Tibial nerve (tissue), 4 donors: ENCODE measurements around the gene EYS.

Source experiments
- EP300 ChIP-seq, 2 donors: sonication (generic); formaldehyde crosslinking; IDR thresholded peaks; one replicate each; pipeline ENCODE4 v1.6.1; 2017; ENCODE audit warnings: antibody characterized with exemption in 2 of 2, mild to moderate bottlenecking in 1 of 2
- TF ChIP-seq, protein P1 (sequence below), 5 experiments: fragments of 200-600 bp in 3 of 5; fragments of 450-650 bp in 2 of 5; sonication (generic) in 3 of 5; IDR thresholded peaks; one replicate each; pipeline ENCODE4 v1.5.1; 2016 to 2019; ENCODE audit warnings: antibody characterized with exemption in 5 of 5, mild to moderate bottlenecking in 3 of 5, moderate library complexity in 2 of 5

GRCh38 chr6:65126667-65127066 is 580.4 kb downstream of the EYS start:
- no peak for TF ChIP-seq EP300 (IDR thresholded peaks at IDR 0.05)
- TF ChIP-seq, protein P1, sequence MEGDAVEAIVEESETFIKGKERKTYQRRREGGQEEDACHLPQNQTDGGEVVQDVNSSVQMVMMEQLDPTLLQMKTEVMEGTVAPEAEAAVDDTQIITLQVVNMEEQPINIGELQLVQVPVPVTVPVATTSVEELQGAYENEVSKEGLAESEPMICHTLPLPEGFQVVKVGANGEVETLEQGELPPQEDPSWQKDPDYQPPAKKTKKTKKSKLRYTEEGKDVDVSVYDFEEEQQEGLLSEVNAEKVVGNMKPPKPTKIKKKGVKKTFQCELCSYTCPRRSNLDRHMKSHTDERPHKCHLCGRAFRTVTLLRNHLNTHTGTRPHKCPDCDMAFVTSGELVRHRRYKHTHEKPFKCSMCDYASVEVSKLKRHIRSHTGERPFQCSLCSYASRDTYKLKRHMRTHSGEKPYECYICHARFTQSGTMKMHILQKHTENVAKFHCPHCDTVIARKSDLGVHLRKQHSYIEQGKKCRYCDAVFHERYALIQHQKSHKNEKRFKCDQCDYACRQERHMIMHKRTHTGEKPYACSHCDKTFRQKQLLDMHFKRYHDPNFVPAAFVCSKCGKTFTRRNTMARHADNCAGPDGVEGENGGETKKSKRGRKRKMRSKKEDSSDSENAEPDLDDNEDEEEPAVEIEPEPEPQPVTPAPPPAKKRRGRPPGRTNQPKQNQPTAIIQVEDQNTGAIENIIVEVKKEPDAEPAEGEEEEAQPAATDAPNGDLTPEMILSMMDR (IDR thresholded peaks at IDR 0.05), result no peak
